ENCODE measurements around the gene TGFB1. TPM values are rescaled to one million over a fixed set of nuclear protein-coding genes. Genes with fewer than 3 reads are reported as not detected.
A peak's percentile ranks its signal among the peaks of the same experiment; 100 is the strongest.

Gene TGFB1
- total RNA-seq, 1 donor from 2014 or later = 193 TPM

DNA sequence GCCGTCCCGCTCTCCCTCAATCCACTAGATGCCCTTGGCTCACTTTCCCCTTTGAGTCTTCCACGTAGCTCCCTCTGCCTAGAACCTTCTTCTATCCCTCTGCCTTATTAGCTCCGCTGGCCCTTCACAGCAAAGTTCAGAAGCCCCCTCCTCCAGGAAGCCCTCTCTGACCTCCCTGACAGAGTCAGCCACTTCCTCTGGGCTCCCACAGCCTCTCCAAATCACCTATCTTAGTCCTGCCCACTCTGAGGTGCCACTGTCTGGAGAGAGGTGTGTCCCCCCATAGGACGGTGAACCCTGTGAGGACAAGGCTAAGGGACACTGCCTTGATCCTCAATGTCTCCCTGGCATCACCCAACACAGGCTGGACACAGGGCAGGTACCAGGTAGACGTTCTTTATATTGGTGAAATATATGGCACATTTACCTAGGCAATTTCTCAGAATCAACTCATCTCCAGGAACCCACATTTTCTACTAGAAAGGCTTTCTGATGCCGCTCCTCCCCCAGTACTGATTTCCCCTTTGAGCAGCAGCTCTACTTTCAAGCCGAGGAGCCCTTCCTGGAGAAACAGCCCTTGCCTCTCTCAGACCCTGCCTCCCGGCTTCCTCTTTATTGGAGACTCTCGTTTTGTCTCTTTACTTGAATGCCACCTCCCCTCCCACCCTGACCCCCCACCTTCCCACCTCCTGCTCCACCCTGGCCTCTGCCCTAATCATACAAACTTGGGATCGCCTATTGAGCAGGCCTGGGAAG lies 3.4 kb upstream of the TGFB1 start:
- DNase-seq (ENCODE audit: low spot score) = no peak
- H3K27ac Mint-ChIP-seq (ENCODE audit: unreplicated experiment) = no peak overlapping the region
- peaks cover 15% of the 10 kb centered on the region for H3K4me1 Mint-ChIP-seq (ENCODE audit: unreplicated experiment)
- TF ChIP-seq, protein P1, sequence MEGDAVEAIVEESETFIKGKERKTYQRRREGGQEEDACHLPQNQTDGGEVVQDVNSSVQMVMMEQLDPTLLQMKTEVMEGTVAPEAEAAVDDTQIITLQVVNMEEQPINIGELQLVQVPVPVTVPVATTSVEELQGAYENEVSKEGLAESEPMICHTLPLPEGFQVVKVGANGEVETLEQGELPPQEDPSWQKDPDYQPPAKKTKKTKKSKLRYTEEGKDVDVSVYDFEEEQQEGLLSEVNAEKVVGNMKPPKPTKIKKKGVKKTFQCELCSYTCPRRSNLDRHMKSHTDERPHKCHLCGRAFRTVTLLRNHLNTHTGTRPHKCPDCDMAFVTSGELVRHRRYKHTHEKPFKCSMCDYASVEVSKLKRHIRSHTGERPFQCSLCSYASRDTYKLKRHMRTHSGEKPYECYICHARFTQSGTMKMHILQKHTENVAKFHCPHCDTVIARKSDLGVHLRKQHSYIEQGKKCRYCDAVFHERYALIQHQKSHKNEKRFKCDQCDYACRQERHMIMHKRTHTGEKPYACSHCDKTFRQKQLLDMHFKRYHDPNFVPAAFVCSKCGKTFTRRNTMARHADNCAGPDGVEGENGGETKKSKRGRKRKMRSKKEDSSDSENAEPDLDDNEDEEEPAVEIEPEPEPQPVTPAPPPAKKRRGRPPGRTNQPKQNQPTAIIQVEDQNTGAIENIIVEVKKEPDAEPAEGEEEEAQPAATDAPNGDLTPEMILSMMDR (IDR thresholded peaks at IDR 0.05; ENCODE audit: unreplicated experiment) = no peak
- H3K4me3 Mint-ChIP-seq (ENCODE audit: unreplicated experiment) = peak overlapping the region; percentile 47
- H3K36me3 Mint-ChIP-seq (ENCODE audit: low read depth, unreplicated experiment) = peaks cover 6% of the 10 kb centered on the region
- H3K9me3 Mint-ChIP-seq (ENCODE audit: unreplicated experiment) = no peaks in the 10 kb centered on the region
- H3K27me3 Mint-ChIP-seq (ENCODE audit: unreplicated experiment) = peaks cover 23% of the 10 kb centered on the region

DNA sequence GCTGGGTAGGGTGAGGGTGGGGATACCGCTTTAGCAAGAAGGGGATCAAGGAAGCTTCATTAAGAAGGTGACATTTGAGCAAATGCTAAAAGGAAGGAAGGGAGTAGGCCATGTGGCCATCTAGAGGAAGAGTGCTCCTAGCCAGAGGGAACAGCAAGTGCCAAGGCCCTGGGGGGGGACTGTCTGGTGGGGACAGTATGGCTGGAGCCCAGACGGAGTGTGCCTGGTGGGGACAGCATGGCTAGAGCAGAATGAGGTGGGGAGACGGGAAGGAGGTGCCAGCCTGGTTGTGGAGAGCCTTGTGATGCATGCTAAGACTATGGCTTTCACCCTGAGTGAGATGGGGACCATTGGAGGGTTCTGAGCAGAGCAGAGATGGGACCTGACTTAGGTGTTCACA lies 2.1 kb upstream of the TGFB1 start:
- H3K4me3 Mint-ChIP-seq (ENCODE audit: unreplicated experiment) = no peak overlapping the region
- TF ChIP-seq, protein P1 (IDR thresholded peaks at IDR 0.05; ENCODE audit: unreplicated experiment) = no peak
- no peak for DNase-seq (ENCODE audit: low spot score)
- no peak overlapping the region for H3K27ac Mint-ChIP-seq (ENCODE audit: unreplicated experiment)
- peaks cover 24% of the 10 kb centered on the region for H3K4me1 Mint-ChIP-seq (ENCODE audit: unreplicated experiment)
- peaks cover 3% of the 10 kb centered on the region for H3K9me3 Mint-ChIP-seq (ENCODE audit: unreplicated experiment)
- peaks cover 28% of the 10 kb centered on the region for H3K27me3 Mint-ChIP-seq (ENCODE audit: unreplicated experiment)
- peaks cover 15% of the 10 kb centered on the region for H3K36me3 Mint-ChIP-seq (ENCODE audit: low read depth, unreplicated experiment)

DNA sequence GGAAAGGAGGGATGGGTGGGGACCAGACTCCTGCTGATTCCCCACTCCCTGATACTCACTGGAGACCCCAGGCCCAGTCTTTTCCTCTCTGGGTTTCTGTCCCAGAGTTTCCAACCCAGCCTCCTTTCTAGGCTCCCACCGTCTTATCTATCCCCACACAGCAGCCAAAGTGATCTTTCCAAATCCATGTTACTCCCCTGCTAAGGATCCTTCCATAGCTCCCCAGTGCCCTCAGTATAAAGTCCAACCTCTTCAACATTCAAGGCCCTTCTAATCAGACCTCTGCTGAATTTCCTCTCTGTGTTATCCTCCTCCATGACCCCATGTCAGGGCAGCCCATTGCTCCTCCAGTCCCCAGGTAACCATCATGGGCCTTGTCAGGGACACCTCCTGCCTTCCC lies 1.3 kb upstream of the TGFB1 start:
- Mint-ChIP-seq H3K4me3 (ENCODE audit: unreplicated experiment) (peak overlapping the region; percentile 79), H3K27ac (ENCODE audit: unreplicated experiment) (peak overlapping the region; percentile 38), H3K9me3 (ENCODE audit: unreplicated experiment) (peaks cover 4% of the 10 kb centered on the region), H3K27me3 (ENCODE audit: unreplicated experiment) (peaks cover 25% of the 10 kb centered on the region), H3K36me3 (ENCODE audit: low read depth, unreplicated experiment) (peaks cover 16% of the 10 kb centered on the region), H3K4me1 (ENCODE audit: unreplicated experiment) (peaks cover 25% of the 10 kb centered on the region)
- TF ChIP-seq, protein P1 (IDR thresholded peaks at IDR 0.05; ENCODE audit: unreplicated experiment) = no peak
- no peak for DNase-seq (ENCODE audit: low spot score)

DNA sequence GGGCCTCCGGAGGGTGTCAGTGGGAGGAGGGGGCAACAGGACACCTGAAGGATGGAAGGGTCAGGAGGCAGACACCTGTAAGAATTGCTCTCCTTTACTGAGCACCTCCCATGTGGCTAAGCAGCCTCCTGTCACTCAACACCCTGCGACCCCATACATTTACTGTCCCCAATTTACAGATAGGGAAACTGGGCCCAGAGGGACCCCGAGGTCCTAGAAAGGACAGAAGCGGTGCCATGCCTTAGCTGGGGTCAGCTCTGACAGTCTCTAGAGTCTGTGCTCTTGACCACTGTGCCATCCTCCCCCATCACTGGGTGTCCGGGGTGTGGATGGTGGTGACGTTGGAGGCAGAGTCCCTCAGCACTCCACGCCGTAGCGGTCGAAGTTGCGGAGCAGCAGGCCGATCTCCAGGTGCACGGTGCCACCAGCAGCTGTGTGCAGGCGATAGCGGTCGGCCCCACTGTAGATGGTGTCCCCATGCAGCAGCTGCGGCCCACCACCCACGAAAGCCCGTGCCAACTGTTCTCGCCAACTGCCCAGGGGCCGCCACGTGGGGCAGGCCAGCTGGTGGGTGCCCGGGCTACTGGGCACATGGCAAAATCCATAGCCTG lies 726 bp upstream of the TGFB1 start:
- Mint-ChIP-seq H3K9me3 (ENCODE audit: unreplicated experiment) (peaks cover 4% of the 10 kb centered on the region), H3K27ac (ENCODE audit: unreplicated experiment) (no peak overlapping the region), H3K4me1 (ENCODE audit: unreplicated experiment) (peaks cover 31% of the 10 kb centered on the region), H3K27me3 (ENCODE audit: unreplicated experiment) (peaks cover 23% of the 10 kb centered on the region), H3K4me3 (ENCODE audit: unreplicated experiment) (peak overlapping the region; percentile 87), H3K36me3 (ENCODE audit: low read depth, unreplicated experiment) (peaks cover 16% of the 10 kb centered on the region)
- TF ChIP-seq, protein P1 (IDR thresholded peaks at IDR 0.05; ENCODE audit: unreplicated experiment) = peak; percentile 21
- no peak for DNase-seq (ENCODE audit: low spot score)
